CD4-positive, alpha-beta T cell (primary cell): ENCODE results near the gene TM4SF5. TPM values are rescaled to one million over a fixed set of nuclear protein-coding genes. Genes with fewer than 3 reads are reported as not detected.
A peak's percentile ranks its signal among the peaks of the same experiment; 100 is the strongest.

ENCODE experiments used
- ATAC-seq: fragments of 200-7000 bp; cut with Tn5 transposase; one replicate; pipeline ENCODE4 v1.10.0; 2022; ENCODE audit warnings: mild to moderate bottlenecking; ENCODE audit not compliant: poor library complexity
- CTCF ChIA-PET: fragments of 350-600 bp; sonication (Branson Sonifier 250); formaldehyde crosslinking; loops from one replicate; lab custom pipeline; 2021; ENCODE audit warnings: antibody characterized with exemption, inconsistent platforms; lab: Charles Lee
- POLR2A ChIA-PET: fragments of 350-600 bp; sonication (Branson Sonifier 250); formaldehyde crosslinking; loops from one replicate; lab custom pipeline; 2021; ENCODE audit warnings: antibody characterized with exemption, inconsistent platforms; lab: Charles Lee
- DNase-seq, 14 experiments: peaks; one replicate each; pipeline ENCODE4 v3.0.0-alpha.2; 2013 to 2020; ENCODE audit warnings: mixed read lengths in 2 of 14
- H3K27ac ChIP-seq, 2 donors: one replicate each; pipeline versions ENCODE4 v1.5.1 to v1.7.0; 2013; ENCODE audit warnings: low read length in 2 of 2, low read depth in 1 of 2, mild to moderate bottlenecking in 1 of 2
- H3K27me3 ChIP-seq, 2 experiments: 1 replicate in 1 of 2; 2 replicates in 1 of 2; pipeline versions ENCODE4 v1.6.1 to v1.7.0; 2013; ENCODE audit warnings: low read length in 2 of 2, control low read depth in 1 of 2, mild to moderate bottlenecking in 1 of 2, moderate library complexity in 1 of 2; ENCODE audit not compliant: insufficient read depth in 2 of 2, control insufficient read depth in 1 of 2
- H3K36me3 ChIP-seq: one replicate; pipeline ENCODE4 v1.6.1; 2013; ENCODE audit warnings: low read length, control low read depth; ENCODE audit not compliant: insufficient read depth
- H3K4me1 ChIP-seq: one replicate; pipeline ENCODE4 v1.6.1; 2013; ENCODE audit warnings: low read length, control low read depth; ENCODE audit not compliant: insufficient read depth
- H3K4me3 ChIP-seq: one replicate; pipeline ENCODE4 v1.5.1; 2013; ENCODE audit warnings: mild to moderate bottlenecking, low read length, moderate library complexity
- H3K9me3 ChIP-seq, 2 experiments: 1 replicate in 1 of 2; 2 replicates in 1 of 2; pipeline versions ENCODE4 v1.6.1 to v1.7.0; 2013; ENCODE audit warnings: low read length in 2 of 2, mild to moderate bottlenecking in 2 of 2, control low read depth in 1 of 2, moderate library complexity in 1 of 2; ENCODE audit not compliant: control insufficient read depth in 1 of 2, insufficient read depth in 1 of 2
- H3K27ac Mint-ChIP-seq: one replicate; pipeline ENCODE4 v1.8.0; 2020; ENCODE audit warnings: mixed read lengths
- H3K27me3 Mint-ChIP-seq: one replicate; pipeline ENCODE4 v1.8.0; 2021; ENCODE audit warnings: mixed read lengths
- H3K36me3 Mint-ChIP-seq: one replicate; pipeline ENCODE4 v1.8.0; 2021; ENCODE audit warnings: low read depth, mixed read lengths
- H3K4me1 Mint-ChIP-seq: one replicate; pipeline ENCODE4 v1.8.0; 2021; ENCODE audit warnings: low read depth, mixed read lengths
- H3K4me3 Mint-ChIP-seq: one replicate; pipeline ENCODE4 v1.8.0; 2020; ENCODE audit warnings: mild to moderate bottlenecking, mixed read lengths
- H3K9me3 Mint-ChIP-seq: one replicate; pipeline ENCODE4 v1.8.0; 2020; ENCODE audit warnings: mixed read lengths
- intact Hi-C, 2 experiments: fragments of 100-400 bp; cut with DNase I in 1 of 2; cut with micrococcal nuclease in 1 of 2; formaldehyde crosslinking; loops; one replicate each; pipeline versions ENCODE4 v1.15.1 to v1.9.0; 2023 to 2025; cut with DNase I, micrococcal nuclease
- total RNA-seq, 174 experiments: library from RNA in 2 of 174; stranded (reverse) in 2 of 174; gene quantifications; one replicate each; pipeline ENCODE4 v1.2.3 and lab custom pipeline; 2021 to 2026
- TF ChIP-seq, protein P1 (sequence below): fragments of 200-600 bp; IDR thresholded peaks from one replicate; pipeline ENCODE4 v1.8.0; 2022; ENCODE audit warnings: antibody characterized with exemption, mild to moderate bottlenecking

TM4SF5 gene
- total RNA-seq, 2 experiments from 2014 or later: not detected

GRCh38 chr17:4740025-4740351, 31.7 kb upstream of the TM4SF5 start:
- Mint-ChIP-seq H3K9me3 (no peaks in the 10 kb centered on the region), H3K4me1 (peaks cover 23% of the 10 kb centered on the region), H3K27ac (peak overlapping the region; percentile 73), H3K27me3 (peaks cover 26% of the 10 kb centered on the region), H3K36me3 (peaks cover 3% of the 10 kb centered on the region), H3K4me3 (peak overlapping the region; percentile 88)
- no peak for ATAC-seq
- Histone ChIP-seq H3K27ac (no peak overlapping the region), H3K27me3 (peaks cover 6 to 22% of the 10 kb centered on the region in 2 experiments), H3K9me3 (peaks cover 0 to 5% of the 10 kb centered on the region in 2 experiments), H3K4me3 (peak overlapping the region; percentile 72), H3K4me1 (peaks cover 29% of the 10 kb centered on the region), H3K36me3 (no peaks in the 10 kb centered on the region)
- intact Hi-C loops: no loop called here
- CTCF ChIA-PET: interaction anchor here (1.0 to 1.8 kb wide), 2 partner anchors 30 kb away, joined by 3 to 10 read pairs; partner anchors contain the start of gene ARRB2
- POLR2A ChIA-PET: interaction anchor here (0.7 to 1.7 kb wide), 4 partner anchors 8 to 56 kb away, joined by 3 to 4 read pairs (median 4); partner anchors contain the start of gene PSMB6
- TF ChIP-seq, protein P1, sequence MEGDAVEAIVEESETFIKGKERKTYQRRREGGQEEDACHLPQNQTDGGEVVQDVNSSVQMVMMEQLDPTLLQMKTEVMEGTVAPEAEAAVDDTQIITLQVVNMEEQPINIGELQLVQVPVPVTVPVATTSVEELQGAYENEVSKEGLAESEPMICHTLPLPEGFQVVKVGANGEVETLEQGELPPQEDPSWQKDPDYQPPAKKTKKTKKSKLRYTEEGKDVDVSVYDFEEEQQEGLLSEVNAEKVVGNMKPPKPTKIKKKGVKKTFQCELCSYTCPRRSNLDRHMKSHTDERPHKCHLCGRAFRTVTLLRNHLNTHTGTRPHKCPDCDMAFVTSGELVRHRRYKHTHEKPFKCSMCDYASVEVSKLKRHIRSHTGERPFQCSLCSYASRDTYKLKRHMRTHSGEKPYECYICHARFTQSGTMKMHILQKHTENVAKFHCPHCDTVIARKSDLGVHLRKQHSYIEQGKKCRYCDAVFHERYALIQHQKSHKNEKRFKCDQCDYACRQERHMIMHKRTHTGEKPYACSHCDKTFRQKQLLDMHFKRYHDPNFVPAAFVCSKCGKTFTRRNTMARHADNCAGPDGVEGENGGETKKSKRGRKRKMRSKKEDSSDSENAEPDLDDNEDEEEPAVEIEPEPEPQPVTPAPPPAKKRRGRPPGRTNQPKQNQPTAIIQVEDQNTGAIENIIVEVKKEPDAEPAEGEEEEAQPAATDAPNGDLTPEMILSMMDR: no peak
- no peak for DNase-seq

GRCh38 chr17:4740584-4740983, 31.1 kb upstream of the TM4SF5 start:
- Mint-ChIP-seq H3K4me1 (peaks cover 23% of the 10 kb centered on the region), H3K4me3 (peak overlapping the region; percentile 88), H3K27me3 (peaks cover 31% of the 10 kb centered on the region), H3K36me3 (peaks cover 3% of the 10 kb centered on the region), H3K9me3 (no peaks in the 10 kb centered on the region), H3K27ac (peak overlapping the region; percentile 73)
- ATAC-seq: no peak
- no peak overlapping the region for H3K27ac ChIP-seq
- peaks cover 6 to 22% of the 10 kb centered on the region in 2 experiments for H3K27me3 ChIP-seq
- CTCF ChIA-PET: interaction anchor here (1.0 kb wide), 1 partner anchor 31 kb away, joined by 3 read pairs; no protein-coding TSS in a partner anchor
- TF ChIP-seq, protein P1: no peak
- POLR2A ChIA-PET: interaction anchor here (1.7 kb wide), 1 partner anchor 9 kb away, joined by 4 read pairs; no protein-coding TSS in a partner anchor
- peaks cover 0 to 5% of the 10 kb centered on the region in 2 experiments for H3K9me3 ChIP-seq
- H3K4me3 ChIP-seq: no peak overlapping the region
- DNase-seq: no peak
- no peaks in the 10 kb centered on the region for H3K36me3 ChIP-seq
- peaks cover 32% of the 10 kb centered on the region for H3K4me1 ChIP-seq
- intact Hi-C loops: no loop called here

GRCh38 chr17:4741544-4741943, 30.1 kb upstream of the TM4SF5 start:
- Histone ChIP-seq H3K27ac (no peak overlapping the region), H3K4me3 (no peak overlapping the region), H3K9me3 (peaks cover 0 to 5% of the 10 kb centered on the region in 2 experiments), H3K4me1 (peaks cover 32% of the 10 kb centered on the region), H3K36me3 (no peaks in the 10 kb centered on the region), H3K27me3 (peaks cover 6 to 22% of the 10 kb centered on the region in 2 experiments)
- Mint-ChIP-seq H3K27me3 (peaks cover 31% of the 10 kb centered on the region), H3K36me3 (peaks cover 3% of the 10 kb centered on the region), H3K4me1 (peaks cover 17% of the 10 kb centered on the region), H3K27ac (no peak overlapping the region), H3K4me3 (peak overlapping the region; percentile 79), H3K9me3 (no peaks in the 10 kb centered on the region)
- DNase-seq: no peak
- ChIA-PET CTCF (interaction anchor here (2.2 kb wide), 1 partner anchor 48 kb away, joined by 6 read pairs; no protein-coding TSS in a partner anchor), POLR2A (interaction anchor here (1.7 kb wide), 1 partner anchor 10 kb away, joined by 4 read pairs; no protein-coding TSS in a partner anchor)
- no peak for ATAC-seq
- intact Hi-C loops: no loop called here
- TF ChIP-seq, protein P1: no peak
